ENCODE measurements around the gene ATXN1.

ATXN1 gene

DNA sequence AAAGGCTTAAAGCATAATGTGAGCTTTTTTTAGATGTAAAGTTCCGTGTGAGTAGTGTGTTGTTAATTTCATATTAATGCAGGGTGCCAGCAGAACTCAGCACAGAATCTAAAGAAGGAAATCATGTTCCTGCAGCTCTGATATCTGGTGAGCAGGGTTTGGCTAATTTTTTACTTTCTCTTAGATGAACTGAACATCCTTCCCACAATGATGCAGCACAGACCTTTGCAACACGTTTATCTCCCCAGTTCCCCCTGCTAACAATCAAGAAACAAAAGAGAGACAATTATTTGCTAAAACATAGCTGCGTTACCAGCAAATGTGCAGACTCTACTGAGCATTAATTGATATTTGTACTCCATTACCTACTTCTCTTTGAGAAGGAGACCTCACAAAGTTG, 39.1 kb upstream of the ATXN1 start:
- TF ChIP-seq HDGF (IDR thresholded peaks at IDR 0.05; ENCODE audit: borderline replicate concordance) (no peak), SUZ12 (IDR thresholded peaks at IDR 0.05) (no peak), NFRKB (IDR thresholded peaks at IDR 0.05) (no peak), ARNT (IDR thresholded peaks at IDR 0.05) (no peak), LEF1 (IDR thresholded peaks at IDR 0.05; ENCODE audit: borderline replicate concordance) (no peak), FOXK2 (IDR thresholded peaks at IDR 0.05) (no peak), SP1 (IDR thresholded peaks at IDR 0.05) (no peak), CTBP1 (IDR thresholded peaks at IDR 0.05; ENCODE audit: borderline replicate concordance) (no peak), L3MBTL2 (conservative IDR thresholded peaks at IDR 0.05) (no peak), ELF4 (IDR thresholded peaks at IDR 0.05) (no peak), ZNF384 (IDR thresholded peaks at IDR 0.05) (no peak), FOXM1 (IDR thresholded peaks at IDR 0.05; ENCODE audit: borderline replicate concordance) (no peak), BHLHE40 (IDR thresholded peaks at IDR 0.05; ENCODE audit: borderline replicate concordance) (no peak), TARDBP (IDR thresholded peaks at IDR 0.05) (no peak), FOXA1 (IDR thresholded peaks at IDR 0.05) (no peak)
- TF ChIP-seq, protein P1, sequence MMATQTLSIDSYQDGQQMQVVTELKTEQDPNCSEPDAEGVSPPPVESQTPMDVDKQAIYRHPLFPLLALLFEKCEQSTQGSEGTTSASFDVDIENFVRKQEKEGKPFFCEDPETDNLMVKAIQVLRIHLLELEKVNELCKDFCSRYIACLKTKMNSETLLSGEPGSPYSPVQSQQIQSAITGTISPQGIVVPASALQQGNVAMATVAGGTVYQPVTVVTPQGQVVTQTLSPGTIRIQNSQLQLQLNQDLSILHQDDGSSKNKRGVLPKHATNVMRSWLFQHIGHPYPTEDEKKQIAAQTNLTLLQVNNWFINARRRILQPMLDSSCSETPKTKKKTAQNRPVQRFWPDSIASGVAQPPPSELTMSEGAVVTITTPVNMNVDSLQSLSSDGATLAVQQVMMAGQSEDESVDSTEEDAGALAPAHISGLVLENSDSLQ (IDR thresholded peaks at IDR 0.05): no peak
- DNase-seq (ENCODE audit: extremely low spot score): no peak
- ChIA-PET CTCF (interaction anchor here (0.6 to 0.9 kb wide), 3 partner anchors 19 to 393 kb away, joined by 3 to 4 read pairs (median 3); no protein-coding TSS in a partner anchor), POLR2A (no interaction called here)

DNA sequence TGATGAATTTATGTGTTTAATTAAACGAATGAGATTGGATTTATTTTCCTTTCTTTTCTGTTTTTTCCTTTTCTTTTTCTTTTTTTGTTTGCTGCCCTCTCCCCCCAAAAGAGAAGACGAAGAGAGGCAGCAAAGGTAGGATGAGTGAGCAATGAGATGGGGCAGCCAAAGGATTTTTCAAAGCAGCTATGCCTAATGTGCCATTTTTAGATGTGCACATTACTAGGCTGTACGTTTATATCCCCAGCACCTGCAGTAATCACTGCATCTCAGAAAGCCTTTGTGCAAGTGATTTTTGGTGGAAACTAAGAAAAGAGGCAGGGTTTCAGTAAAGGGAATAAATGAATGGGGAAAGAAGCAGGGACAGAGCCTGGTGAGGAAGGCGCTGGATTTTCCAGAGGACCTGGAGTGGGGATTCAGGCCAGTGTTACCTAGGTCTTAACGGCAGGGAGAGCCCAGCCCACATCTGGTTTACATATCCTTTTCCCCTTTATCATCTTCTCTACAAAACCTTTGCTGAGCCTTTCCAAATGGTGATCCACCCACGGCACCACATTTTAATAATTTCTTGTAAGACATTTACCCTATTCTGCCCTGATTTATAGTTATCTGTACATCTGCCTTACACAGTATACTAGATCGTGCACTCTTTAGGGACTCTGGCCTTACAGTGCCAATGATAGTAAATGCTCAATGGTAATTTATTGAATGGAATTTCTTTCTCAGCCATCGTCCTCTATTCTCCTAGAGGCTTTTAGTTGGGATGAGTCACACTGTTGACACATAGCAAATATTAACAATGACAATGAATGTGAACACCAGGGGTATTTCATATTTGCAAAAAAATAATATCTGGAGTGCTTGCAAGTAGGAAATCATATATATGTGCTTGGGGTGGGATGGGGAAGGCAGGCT, 38.3 kb upstream of the ATXN1 start:
- POLR2A ChIA-PET: no interaction called here
- CTCF ChIA-PET: no interaction called here
- no peak for DNase-seq (ENCODE audit: extremely low spot score)
- TF ChIP-seq, protein P1 (IDR thresholded peaks at IDR 0.05): no peak
- TF ChIP-seq FOXA1 (IDR thresholded peaks at IDR 0.05): no peak
- no peak for TF ChIP-seq LEF1 (IDR thresholded peaks at IDR 0.05; ENCODE audit: borderline replicate concordance)

DNA sequence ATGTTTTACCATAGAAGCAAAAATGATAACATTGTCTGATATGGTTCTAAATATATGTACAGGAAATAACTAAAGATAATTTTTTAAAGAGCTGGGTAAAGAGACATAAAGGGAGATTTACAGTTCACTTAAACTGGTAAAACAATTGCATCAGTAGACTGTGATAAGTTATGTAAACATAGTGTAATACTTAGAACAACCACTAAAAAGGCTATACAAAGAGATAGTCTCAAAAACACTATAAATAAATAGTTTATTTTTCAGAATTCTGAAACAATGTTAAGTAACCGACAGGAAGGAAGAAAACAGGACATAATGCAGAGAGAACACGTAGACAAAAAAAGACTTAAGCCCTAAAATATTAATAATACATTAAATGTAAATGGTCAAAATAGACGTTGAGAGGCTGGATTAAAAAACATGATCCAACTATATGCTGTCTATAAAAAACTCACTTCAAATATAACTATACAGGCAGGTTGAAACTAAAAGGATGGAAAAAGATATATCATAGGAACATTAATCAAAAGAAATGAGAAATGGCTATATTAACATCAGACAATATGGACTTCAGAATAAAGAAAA, 32.7 kb upstream of the ATXN1 start:
- TF ChIP-seq LEF1 (IDR thresholded peaks at IDR 0.05; ENCODE audit: borderline replicate concordance): no peak
- TF ChIP-seq FOXK2 (IDR thresholded peaks at IDR 0.05): no peak
- no peak for TF ChIP-seq FOXA1 (IDR thresholded peaks at IDR 0.05)
- TF ChIP-seq ELF4 (IDR thresholded peaks at IDR 0.05): no peak
- no peak for TF ChIP-seq BHLHE40 (IDR thresholded peaks at IDR 0.05; ENCODE audit: borderline replicate concordance)
- TF ChIP-seq, protein P1 (IDR thresholded peaks at IDR 0.05): no peak
- no peak for TF ChIP-seq FOXM1 (IDR thresholded peaks at IDR 0.05; ENCODE audit: borderline replicate concordance)
- no peak for TF ChIP-seq CTBP1 (IDR thresholded peaks at IDR 0.05; ENCODE audit: borderline replicate concordance)
- no peak for TF ChIP-seq SP1 (IDR thresholded peaks at IDR 0.05)
- TF ChIP-seq ZNF384 (IDR thresholded peaks at IDR 0.05): no peak
- TF ChIP-seq L3MBTL2 (conservative IDR thresholded peaks at IDR 0.05): no peak
- TF ChIP-seq ARNT (IDR thresholded peaks at IDR 0.05): no peak
- no peak for TF ChIP-seq NFRKB (IDR thresholded peaks at IDR 0.05)
- TF ChIP-seq TARDBP (IDR thresholded peaks at IDR 0.05): no peak
- TF ChIP-seq HDGF (IDR thresholded peaks at IDR 0.05; ENCODE audit: borderline replicate concordance): no peak
- TF ChIP-seq SUZ12 (IDR thresholded peaks at IDR 0.05): no peak
- ChIA-PET POLR2A (no interaction called here), CTCF (no interaction called here)
- DNase-seq (ENCODE audit: extremely low spot score): no peak

DNA sequence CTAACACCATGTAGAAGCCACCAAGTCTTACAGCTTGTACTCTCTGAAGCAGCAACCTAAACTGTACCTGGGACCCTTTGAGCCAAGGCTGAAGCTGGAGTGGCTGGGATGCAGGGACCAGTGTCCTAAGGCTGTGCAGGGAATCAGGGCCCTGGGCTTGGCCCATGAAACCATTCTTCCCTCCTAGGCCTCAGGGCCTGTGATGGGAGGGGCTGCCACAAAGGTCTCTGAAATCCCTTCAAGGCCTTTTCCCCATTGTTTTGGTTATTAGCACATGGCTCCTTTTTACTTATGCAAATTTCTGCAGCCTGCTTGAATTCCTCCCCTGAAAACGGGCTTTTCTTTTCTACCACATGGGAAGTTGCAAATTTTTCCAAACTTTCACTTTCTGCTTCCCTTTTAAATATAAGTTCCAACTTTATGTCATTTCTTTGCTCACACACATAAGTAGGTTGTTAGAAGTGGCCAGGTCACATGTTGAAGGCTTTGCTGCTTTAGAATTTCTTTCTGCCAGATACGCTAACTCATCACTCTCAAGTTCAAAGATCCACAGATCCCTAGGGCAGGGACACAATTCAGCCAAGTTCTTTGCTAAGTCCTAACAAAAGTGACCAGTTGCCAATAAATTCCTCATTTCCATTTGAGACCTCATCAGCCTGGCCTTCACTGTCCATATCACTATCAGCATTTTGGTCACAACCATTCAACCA, 28.2 kb upstream of the ATXN1 start:
- no peak for DNase-seq (ENCODE audit: extremely low spot score)
- ChIA-PET CTCF (no interaction called here), POLR2A (no interaction called here)
- TF ChIP-seq FOXA1 (IDR thresholded peaks at IDR 0.05) (no peak), TARDBP (IDR thresholded peaks at IDR 0.05) (no peak), ZNF384 (IDR thresholded peaks at IDR 0.05) (no peak), CTBP1 (IDR thresholded peaks at IDR 0.05; ENCODE audit: borderline replicate concordance) (no peak), LEF1 (IDR thresholded peaks at IDR 0.05; ENCODE audit: borderline replicate concordance) (no peak), FOXM1 (IDR thresholded peaks at IDR 0.05; ENCODE audit: borderline replicate concordance) (no peak), NFRKB (IDR thresholded peaks at IDR 0.05) (no peak), SP1 (IDR thresholded peaks at IDR 0.05) (no peak), ELF4 (IDR thresholded peaks at IDR 0.05) (no peak), HDGF (IDR thresholded peaks at IDR 0.05; ENCODE audit: borderline replicate concordance) (no peak), ARNT (IDR thresholded peaks at IDR 0.05) (no peak)
- TF ChIP-seq, protein P1 (IDR thresholded peaks at IDR 0.05): no peak

DNA sequence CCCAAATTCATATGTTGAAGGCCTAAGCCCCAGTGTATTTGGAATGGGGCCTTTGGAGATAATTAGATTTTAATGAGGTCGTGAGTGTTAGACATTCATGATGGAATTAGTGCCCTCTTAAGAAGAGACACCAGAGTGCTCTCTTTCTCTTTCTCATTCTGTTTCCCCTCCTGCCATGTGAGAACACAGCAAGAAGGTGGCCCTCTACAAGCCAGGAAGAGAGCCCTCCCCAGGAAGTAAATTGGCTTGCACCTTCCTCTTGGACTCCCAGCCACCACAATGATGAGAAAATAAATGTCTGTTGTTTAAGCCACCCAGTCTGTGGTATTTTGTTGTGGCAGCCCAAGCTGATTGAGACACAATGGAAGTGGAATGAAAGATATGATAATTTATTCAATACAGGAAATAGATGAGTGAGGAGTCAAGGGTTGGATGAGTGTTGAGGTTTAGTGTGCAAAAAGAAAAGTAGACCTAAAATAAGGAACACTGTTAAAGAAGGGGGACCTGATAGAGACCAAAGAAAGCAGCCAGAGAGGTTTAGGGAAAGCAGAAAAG, 25.9 kb upstream of the ATXN1 start:
- DNase-seq (ENCODE audit: extremely low spot score): no peak
- TF ChIP-seq NFRKB (IDR thresholded peaks at IDR 0.05) (no peak), BHLHE40 (IDR thresholded peaks at IDR 0.05; ENCODE audit: borderline replicate concordance) (no peak), CTBP1 (IDR thresholded peaks at IDR 0.05; ENCODE audit: borderline replicate concordance) (no peak)
- POLR2A ChIA-PET: no interaction called here
- CTCF ChIA-PET: no interaction called here

Data from HEK293T (cell line).